HG02970 (cell line): ENCODE data around the gene LST1.
"Not testable (repeated sequence)": the region's sequence is repeated elsewhere in the genome, so short reads cannot be mapped to it uniquely, and the experiment has no call there.

Experiments
- ATAC-seq: cut with Tn5 transposase; IDR thresholded peaks from one replicate; pipeline ENCODE4 v1.9.1; 2021; ENCODE audit warnings: mild to moderate bottlenecking, moderate library complexity, moderate number of reproducible peaks; ENCODE audit not compliant: unreplicated experiment, low FRiP score

LST1 gene

GRCh38 chr6:31579546-31580437 lies 6.3 kb upstream of the LST1 start:
- no peak for ATAC-seq

- no peak for ATAC-seq
Measured at GRCh38 chr6:31580438-31580740, 5.7 kb upstream of the LST1 start.

GRCh38 chr6:31580807-31581433 lies 5.2 kb upstream of the LST1 start:
- peak; percentile 42 for ATAC-seq

DNA sequence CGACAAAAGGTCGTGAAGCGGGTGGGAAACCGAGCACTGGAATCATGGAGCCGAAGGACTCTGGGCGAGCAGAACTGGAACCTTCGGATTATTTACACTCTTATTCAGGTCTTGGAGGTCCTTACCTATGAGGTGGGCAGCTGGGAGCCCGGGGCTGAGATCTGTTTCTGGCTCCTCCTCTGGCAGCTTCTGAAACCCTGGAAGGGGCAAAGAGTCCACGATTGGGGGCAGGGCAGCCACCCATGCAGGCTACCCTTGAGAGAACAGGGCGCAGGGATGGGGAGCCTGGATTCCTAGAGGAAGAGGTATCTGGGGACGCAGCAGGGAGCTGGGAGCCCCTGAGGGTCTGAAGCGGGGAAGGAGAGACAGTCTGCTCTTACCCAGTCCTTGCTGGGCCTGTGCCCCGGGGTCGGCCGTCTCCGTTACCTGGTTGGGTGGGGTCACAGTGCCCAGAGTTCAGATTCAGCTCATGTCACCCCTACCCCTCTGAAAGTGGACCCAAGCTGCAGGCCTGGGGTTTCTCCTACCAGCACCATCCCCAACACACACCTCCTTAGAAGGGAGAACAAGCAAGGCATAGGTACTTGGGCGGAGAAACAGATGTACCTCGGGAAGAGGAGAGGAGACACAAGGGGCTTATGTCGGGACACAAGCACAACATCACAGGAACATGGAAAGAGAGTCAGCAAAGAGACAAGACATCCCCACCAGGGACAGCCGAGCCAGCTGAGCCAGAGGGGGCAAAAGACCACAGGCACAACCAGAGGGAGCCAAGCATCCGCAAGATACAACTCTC lies 4.4 kb upstream of the LST1 start:
- ATAC-seq, result no peak

DNA sequence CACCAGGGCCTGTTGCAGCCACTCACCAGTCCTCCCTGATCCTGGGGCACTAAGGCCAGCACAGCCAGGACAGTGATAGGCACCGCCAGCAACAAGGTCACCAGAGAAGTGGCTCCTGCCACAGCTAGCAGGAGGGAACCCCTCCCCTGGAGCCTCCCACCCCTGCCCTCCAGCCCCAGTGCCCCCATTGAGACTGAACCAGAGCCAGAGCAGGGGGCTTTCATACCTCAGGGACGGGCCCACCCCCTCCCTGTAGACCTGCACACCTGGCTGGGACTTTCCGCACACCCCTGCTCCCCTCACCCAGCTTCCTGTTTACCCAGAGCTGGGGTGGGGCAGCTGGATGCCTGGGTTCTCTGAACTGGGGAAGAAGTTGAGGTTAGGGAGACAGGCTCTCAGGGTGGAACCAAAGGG lies 3.8 kb upstream of the LST1 start, which contains the start of gene LTB:
Gene LTB (minus strand): TSS at position 195 of the 414 bp plus-strand sequence. CDS start 7 bp downstream, at position 188.
- ATAC-seq, result no peak

DNA sequence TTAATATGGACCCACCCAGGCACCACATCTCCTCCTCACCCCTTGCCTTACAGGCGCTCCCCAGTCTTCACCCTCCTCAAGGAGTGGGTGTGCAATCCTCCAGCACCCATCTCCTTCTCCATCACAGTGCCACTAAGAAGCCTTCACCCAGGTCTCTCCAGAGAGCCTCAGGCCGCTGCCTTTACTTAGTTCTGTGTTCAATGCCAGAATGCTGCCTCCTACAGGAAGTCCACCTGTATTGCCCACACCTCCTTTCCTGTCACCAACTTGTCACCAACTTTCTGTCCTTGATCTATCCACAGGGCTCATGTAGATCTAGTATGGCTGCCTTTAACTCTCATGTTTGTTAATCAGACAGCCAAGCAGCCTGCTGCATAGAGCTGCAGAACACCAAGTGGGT lies 586 bp upstream of the LST1 start:
- ATAC-seq, result no peak

GRCh38 chr6:31586599-31587281 lies 663 bp downstream of the LST1 start:
- ATAC-seq, result no peak

GRCh38 chr6:31587791-31588777 lies 2.0 kb downstream of the LST1 start:
- no peak for ATAC-seq

- ATAC-seq, result no peak
Measured at GRCh38 chr6:31588871-31589650, 3.0 kb downstream of the LST1 start.

GRCh38 chr6:31590691-31591090 lies 4.6 kb downstream of the LST1 start:
- not testable (repeated sequence) for ATAC-seq

DNA sequence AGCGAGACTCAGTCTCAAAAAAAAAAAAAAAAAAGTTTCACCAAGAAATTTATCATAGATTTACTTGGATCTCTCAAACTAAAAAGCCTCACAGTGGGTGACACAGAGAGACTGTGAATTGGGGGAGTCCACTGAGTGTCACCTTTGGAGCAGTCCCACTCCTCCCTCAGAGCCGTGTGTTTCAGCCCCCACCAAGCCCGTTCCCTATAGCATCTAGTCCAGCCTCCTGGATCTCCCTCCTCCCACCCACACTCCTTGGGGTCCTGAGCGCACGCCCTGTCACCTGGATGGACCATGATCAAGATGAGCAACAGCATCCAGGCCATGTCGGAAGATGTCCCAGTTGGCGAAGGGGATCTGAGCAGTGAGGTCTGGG lies 6.3 kb downstream of the LST1 start:
- no peak for ATAC-seq

DNA sequence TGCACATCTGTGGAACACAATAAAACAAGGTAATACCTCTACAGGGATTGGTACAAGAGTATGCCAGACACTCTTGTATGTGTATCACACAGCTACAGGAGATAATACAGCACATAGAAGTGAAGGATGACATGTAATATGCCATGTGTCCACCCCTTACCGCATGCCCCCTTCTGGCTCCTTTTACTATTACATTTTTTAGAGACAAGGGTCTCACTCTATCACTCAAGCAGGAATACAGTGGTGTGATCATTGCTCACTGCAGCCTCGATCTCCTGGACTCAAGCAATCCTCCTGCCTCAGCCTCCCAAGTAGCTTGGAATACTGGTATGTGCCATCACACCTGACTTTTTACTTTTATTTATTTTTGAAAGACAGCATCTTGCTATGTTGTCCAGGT lies 10.9 kb downstream of the LST1 start:
- no peak for ATAC-seq

- ATAC-seq, result no peak
Measured at GRCh38 chr6:31607317-31607716, 21.2 kb downstream of the LST1 start.

DNA sequence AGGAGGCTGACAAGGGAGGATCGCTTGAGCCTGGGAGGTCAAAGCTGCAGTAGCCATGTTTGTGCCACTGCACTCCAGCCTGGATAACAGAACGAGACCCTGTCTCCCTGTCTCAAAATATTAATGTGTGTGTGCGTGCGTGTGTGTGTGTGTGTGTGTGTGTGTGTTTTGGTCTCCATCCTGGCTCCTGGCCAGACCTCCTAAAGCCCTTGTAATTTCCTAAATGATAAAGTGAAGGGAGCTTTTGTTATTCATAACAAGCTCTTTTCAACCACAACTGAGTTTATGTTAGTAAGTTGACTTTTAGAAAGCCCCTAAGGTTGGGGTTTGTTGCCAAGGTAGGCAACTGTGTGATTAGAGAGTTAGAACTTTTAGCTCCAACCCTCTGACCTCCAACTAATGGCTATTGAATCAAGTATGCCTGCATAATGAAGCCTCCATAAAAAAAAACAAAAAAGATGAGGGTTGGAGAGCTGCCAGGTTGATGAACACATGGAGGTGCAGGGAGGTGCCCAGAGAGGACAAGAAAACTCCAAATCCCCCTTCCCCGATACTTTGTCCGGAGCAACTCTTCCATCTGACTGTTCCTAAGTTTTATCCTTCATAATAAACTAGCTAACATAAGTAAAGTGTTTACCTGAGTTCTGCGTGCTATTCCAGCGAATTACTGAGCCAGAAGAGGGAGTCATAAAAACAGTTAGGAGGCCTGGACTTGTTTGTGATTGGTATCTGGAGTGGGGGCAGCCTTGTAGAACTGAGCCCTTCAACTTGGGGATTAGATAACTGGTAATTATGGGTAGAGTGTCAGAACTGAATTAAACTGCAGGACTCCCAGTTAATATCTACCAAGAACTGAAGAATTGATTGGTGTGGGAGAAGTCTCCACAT lies 23.7 kb downstream of the LST1 start:
- ATAC-seq, result no peak

DNA sequence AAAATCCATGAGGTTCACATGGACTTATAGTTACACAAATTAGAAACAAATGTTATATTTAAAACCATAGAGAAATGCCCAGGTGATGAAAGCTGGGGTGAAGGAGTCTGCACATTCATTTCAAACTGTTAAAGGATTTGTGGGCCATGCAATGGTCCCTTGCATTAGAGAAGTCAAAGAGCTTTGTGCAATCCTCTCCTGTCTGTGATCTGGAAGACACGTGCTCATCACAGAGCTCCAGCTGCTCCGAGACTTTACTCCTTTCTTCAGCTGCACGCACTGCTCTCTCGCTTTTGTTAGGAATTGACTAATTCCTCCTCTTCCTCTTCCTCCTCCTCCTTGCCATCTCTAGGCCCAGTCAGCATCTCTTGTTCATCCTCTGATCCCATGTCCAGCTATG lies 24.9 kb downstream of the LST1 start:
- ATAC-seq, result no peak

DNA sequence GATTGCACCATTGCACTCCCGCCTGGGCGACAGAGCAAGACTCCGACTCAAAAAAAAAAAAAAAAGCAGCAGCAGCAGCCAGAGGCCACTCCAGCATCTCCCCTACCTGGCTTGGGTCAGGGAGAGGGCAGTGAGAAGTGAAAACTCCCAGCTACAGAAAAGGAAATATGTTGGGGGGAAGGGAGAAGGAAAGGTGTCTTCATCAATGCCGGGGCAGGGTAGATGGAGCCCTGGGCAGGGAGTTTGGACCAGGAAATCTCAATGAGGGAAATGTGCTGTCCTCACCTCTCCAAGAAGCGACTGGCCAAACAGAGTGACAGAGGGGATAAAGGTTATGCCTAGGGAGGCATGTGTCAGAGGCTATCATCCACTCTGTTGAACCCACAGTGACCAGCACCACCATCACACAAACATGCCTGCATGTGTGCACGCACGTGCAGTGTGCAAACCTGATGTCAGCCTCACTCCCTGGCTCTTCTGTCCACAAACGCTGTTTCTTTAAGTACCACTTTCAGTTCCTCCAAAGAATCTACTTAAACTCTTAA lies 28.1 kb downstream of the LST1 start:
- ATAC-seq, result no peak
